Muscle layer of colon (tissue), 2 donors: ENCODE data around the gene STK16.

Experiments used
- H3K27ac ChIP-seq: one replicate; pipeline ENCODE4 v1.7.0; 2013; ENCODE audit warnings: low read depth, mild to moderate bottlenecking, low read length, moderate library complexity
- H3K27me3 ChIP-seq, 2 donors: one replicate each; pipeline ENCODE4 v1.7.0; 2013; ENCODE audit warnings: low read length in 2 of 2, mild to moderate bottlenecking in 2 of 2; ENCODE audit not compliant: insufficient read depth in 2 of 2, control insufficient read depth in 1 of 2
- H3K36me3 ChIP-seq: one replicate; pipeline ENCODE4 v1.7.0; 2013; ENCODE audit warnings: mild to moderate bottlenecking, low read length; ENCODE audit not compliant: insufficient read depth
- H3K4me1 ChIP-seq: one replicate; pipeline ENCODE4 v1.7.0; 2013; ENCODE audit warnings: mild to moderate bottlenecking, low read length; ENCODE audit not compliant: insufficient read depth
- H3K4me3 ChIP-seq, 2 donors: one replicate each; pipeline ENCODE4 v1.7.0; 2013; ENCODE audit warnings: low read length in 2 of 2, low read depth in 1 of 2, mild to moderate bottlenecking in 1 of 2, moderate library complexity in 1 of 2
- H3K9ac ChIP-seq: one replicate; pipeline ENCODE4 v1.7.0; 2013; ENCODE audit warnings: low read length
- H3K9me3 ChIP-seq: one replicate; pipeline ENCODE4 v1.7.0; 2013; ENCODE audit warnings: mild to moderate bottlenecking, low read length
- donor health status: abdominal sarcoma.
- donor health status: Adenocarcinoma of cecum.

The STK16 gene

DNA sequence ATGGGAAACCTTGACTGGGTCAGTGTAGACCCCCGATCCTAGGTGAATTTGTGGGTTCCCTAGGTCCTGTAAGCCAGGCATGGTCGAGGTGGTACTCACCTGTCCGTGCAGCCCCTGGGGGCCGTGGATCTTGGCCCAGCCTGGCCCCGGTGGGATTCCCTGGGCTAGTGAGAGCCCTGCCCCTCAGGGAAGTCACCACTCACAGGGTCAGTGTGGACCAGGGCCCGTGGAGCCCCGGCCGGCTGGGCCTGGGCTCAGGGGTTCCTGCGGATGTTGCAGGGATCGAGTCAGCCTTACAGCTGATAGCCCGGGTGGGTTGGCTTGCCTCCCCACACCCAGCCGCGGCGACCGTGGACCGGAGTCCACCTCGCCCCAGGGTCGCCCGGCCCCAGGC, 16.4 kb upstream of the STK16 start:
- peaks cover 24% of the 10 kb centered on the region for H3K4me1 ChIP-seq
- peak overlapping the region; percentile 83 to 91 for H3K4me3 ChIP-seq
- H3K36me3 ChIP-seq = peaks cover 50% of the 10 kb centered on the region
- no peaks in the 10 kb centered on the region for H3K9me3 ChIP-seq
- H3K9ac ChIP-seq = peak overlapping the region; percentile 88
- H3K27me3 ChIP-seq = no peaks in the 10 kb centered on the region
- peak overlapping the region; percentile 96 for H3K27ac ChIP-seq

DNA sequence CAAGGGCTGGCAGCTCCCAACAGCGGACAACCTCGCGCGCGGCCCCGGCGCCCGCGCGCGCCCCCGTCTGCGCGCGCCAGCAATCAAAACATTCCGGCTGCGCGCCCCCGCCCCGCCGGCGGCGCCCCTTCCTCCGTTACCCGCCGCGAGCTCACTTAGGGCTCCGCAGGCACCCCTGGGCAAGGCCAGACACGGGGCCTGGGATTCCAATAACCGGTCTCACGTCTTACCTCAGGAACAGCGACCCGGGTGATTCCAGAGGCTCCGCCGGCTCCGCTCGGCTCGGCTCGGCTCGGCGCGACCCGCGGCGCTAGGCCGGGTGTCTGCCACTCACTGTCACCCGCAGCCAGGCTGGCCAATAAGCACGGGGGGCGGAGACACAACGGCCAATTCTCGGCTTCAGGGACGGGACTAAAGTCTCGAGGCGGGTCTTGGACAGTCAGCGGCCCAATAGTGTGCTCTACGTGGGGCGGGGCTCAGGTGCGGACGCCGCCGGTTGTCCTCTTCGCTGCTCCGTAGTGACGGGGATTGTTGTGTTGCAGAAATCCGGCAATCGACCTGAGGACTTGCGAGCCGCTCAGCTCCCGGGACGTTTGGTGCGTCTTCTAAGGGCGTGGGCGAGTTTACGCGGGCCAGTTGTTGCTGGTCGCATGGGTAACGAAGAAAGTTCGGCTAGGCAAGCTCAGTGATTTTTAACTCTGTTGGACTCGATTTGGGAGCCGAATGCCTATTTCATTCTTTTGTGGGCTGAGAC, 15.8 kb upstream of the STK16 start, which contains the start of the genes ANKZF1 and ATG9A:
TSS of gene ANKZF1 (plus strand) at position 502 of the 754 bp plus-strand sequence. CDS start 452 bp downstream, outside the sequence.
TSS of gene ATG9A (minus strand) at position 332 of the 754 bp plus-strand sequence. CDS start 1,612 bp downstream, outside the sequence.
- peaks cover 24% of the 10 kb centered on the region for H3K4me1 ChIP-seq
- peaks cover 50% of the 10 kb centered on the region for H3K36me3 ChIP-seq

DNA sequence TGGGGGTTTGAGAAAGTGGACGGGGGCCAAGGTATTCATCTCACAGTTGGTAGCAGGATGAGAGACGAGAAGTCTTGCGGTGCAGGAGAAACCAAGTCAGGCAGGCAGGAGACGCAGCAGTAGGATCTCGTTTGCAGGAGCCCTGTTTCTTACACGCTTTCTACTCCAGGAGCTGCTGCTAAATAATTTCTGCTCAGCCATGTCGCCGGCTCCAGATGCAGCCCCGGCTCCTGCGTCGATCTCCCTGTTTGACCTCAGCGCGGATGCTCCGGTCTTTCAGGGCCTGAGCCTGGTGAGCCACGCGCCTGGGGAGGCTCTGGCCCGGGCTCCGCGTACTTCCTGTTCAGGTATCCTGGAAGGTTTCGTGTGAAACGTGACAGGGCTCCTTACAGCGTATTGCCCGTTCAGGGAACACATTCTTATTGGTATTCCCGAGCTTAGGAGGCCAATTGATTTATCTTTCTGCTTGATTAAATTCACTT, 15.2 kb upstream of the STK16 start:
- H3K27ac ChIP-seq = peak overlapping the region; percentile 96
- H3K4me1 ChIP-seq = peaks cover 24% of the 10 kb centered on the region
- H3K36me3 ChIP-seq = peaks cover 50% of the 10 kb centered on the region
- H3K4me3 ChIP-seq = peak overlapping the region; percentile 31 to 91
- peak overlapping the region; percentile 44 for H3K9ac ChIP-seq
- H3K9me3 ChIP-seq = no peaks in the 10 kb centered on the region
- no peaks in the 10 kb centered on the region for H3K27me3 ChIP-seq

More for the DNA sequence above, 15.8 kb upstream of the STK16 start, which contains the start of the genes ANKZF1 and ATG9A:
- Histone ChIP-seq H3K9ac (peak within 1 kb of the TSS; percentile 88), H3K4me3 (peak within 1 kb of the TSS; percentile 83 to 91), H3K27me3 (no peaks in the 10 kb centered on the region), H3K27ac (peak within 1 kb of the TSS; percentile 96), H3K9me3 (no peaks in the 10 kb centered on the region)

DNA sequence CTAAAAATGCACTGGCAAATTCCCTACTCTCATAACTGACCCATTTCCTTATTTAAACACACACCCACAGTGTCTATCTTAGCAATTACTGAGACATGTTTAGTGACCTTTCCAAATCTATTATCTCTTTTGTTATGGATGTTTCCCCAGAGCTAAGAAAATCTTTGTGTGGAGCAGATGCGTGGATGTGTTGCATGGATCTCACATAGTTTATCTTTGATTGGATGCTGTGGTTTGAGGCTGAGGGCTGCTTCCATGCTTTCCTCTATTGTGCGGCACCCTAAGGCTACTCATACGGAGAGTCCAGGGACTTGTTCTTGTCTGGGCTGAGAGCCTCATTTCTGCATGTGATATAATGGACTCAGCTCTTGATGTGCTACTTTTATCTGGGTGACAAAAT, 10.9 kb upstream of the STK16 start:
- Histone ChIP-seq H3K36me3 (peaks cover 78% of the 10 kb centered on the region), H3K9me3 (no peaks in the 10 kb centered on the region), H3K4me1 (peaks cover 9% of the 10 kb centered on the region), H3K27ac (no peak overlapping the region), H3K4me3 (no peak overlapping the region), H3K27me3 (no peaks in the 10 kb centered on the region), H3K9ac (no peak overlapping the region)

DNA sequence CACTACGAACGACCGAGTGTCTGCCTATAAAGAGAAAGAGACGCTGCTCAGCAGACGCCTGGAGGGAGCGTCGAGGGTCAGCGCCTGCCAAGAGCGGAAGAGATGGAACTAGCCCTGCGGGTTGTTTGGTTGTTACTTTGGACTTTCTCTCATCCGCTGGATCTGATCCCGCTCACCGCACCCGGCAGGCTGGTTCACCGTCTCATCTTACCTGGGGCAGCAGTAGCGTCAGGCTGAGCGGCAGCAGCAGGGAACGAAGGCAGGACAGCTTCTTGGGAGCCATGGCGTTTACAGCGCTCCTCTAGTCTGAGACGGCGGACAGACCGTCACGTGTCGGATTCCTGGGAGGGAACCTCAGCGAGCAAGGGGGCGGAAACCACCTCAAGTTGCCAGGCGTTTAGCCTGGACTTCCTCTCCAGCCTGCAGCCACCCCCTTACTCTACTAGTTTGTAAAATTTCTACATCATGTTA, 2.0 kb upstream of the STK16 start:
- Histone ChIP-seq H3K36me3 (peaks cover 29% of the 10 kb centered on the region), H3K9me3 (no peaks in the 10 kb centered on the region), H3K27ac (no peak overlapping the region), H3K4me1 (peaks cover 26% of the 10 kb centered on the region), H3K27me3 (no peaks in the 10 kb centered on the region), H3K9ac (no peak overlapping the region), H3K4me3 (peak overlapping the region in 1 of 2 donors; percentile 32)

DNA sequence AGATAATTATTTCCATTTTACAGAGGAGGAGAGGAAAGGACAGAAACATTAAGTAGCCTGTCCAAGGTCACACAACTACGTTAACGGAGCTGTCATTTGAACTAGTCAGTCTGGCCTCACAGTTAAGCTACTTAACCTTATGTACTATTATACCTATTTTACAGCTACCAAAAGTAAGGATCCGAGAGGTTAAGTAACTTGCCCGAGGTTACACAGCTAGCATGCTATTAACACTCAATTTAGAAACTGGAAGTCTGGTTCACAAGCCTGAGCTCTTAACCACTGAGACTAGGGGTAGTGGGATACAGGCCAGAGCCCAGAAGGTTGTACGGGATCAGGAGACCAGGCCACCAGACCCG, 511 bp upstream of the STK16 start:
- H3K4me3 ChIP-seq = peak overlapping the region; percentile 80 to 98
- H3K9me3 ChIP-seq = no peaks in the 10 kb centered on the region
- H3K27ac ChIP-seq = peak overlapping the region; percentile 89
- H3K27me3 ChIP-seq = no peaks in the 10 kb centered on the region
- H3K4me1 ChIP-seq = peaks cover 37% of the 10 kb centered on the region
- H3K36me3 ChIP-seq = peaks cover 18% of the 10 kb centered on the region
- H3K9ac ChIP-seq = peak overlapping the region; percentile 82

DNA sequence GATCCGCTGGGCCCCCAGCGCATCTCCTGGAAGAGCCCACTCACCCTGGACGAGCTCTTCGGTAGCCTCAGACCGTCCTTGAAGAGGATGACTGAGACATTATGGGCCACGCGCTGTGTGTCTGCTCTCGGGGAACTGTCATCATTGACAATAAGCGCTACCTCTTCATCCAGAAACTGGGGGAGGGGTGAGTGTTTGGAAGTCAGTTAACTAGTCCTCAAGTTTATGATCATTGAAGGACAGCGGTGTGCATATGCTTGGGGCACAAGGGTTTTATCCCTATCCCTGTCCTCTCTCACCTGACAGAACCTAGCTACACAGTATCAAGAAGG, 586 bp downstream of the STK16 start:
- H3K9ac ChIP-seq = peak overlapping the region; percentile 82
- no peaks in the 10 kb centered on the region for H3K9me3 ChIP-seq
- peaks cover 46% of the 10 kb centered on the region for H3K4me1 ChIP-seq
- peaks cover 24% of the 10 kb centered on the region for H3K36me3 ChIP-seq
- H3K4me3 ChIP-seq = peak overlapping the region; percentile 80 to 98
- H3K27ac ChIP-seq = peak overlapping the region; percentile 89
- H3K27me3 ChIP-seq = no peaks in the 10 kb centered on the region

DNA sequence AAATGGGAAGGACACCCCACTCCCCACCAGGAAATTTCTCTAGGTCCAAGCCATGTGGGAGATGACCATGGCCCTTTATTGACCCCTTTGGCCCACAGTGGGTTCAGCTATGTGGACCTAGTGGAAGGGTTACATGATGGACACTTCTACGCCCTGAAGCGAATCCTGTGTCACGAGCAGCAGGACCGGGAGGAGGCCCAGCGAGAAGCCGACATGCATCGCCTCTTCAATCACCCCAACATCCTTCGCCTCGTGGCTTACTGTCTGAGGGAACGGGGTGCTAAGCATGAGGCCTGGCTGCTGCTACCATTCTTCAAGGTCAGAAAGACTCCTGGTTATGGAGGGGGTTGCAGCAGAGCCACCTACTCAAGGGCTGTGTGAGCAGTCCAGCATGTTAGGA, 1.3 kb downstream of the STK16 start:
- Histone ChIP-seq H3K9me3 (no peaks in the 10 kb centered on the region), H3K9ac (no peak overlapping the region), H3K27ac (no peak overlapping the region), H3K36me3 (peaks cover 24% of the 10 kb centered on the region), H3K4me1 (peaks cover 46% of the 10 kb centered on the region), H3K27me3 (no peaks in the 10 kb centered on the region), H3K4me3 (no peak overlapping the region)

DNA sequence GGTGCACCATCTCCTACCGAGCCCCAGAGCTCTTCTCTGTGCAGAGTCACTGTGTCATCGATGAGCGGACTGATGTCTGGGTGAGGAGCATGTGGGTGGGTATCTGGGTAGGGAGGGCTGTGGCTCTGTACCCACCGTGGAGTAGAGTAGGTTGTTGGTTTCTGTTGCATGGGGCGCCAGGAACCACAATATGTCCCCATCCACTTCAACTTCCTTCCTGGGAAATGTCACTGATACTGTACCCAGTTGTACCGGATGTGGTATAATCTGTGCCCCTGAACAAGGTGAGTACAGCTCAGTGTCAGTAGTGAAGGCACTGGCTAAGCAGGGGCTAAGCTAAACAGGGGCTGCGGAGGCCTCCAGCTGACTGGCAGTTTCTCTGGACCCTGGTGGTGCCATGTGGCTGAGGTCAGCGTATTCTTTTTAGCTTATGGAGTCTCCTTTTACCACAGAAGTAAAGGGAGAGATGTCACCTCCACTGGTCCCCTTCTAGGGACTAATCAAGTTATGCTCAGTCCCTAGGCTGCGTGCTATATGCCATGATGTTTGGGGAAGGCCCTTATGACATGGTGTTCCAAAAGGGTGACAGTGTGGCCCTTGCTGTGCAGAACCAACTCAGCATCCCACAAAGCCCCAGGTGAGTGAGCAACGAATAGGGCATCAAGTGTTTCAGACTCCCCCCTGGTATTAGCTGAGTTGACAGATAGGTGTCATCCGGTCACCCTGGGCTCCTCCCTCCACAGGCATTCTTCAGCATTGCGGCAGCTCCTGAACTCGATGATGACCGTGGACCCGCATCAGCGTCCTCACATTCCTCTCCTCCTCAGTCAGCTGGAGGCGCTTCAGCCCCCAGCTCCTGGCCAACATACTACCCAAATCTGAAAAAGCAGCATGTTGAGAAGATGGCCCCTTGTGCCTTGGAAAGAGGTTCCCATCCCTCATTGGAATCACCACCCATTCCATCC, 2.7 kb downstream of the STK16 start:
- Histone ChIP-seq H3K4me1 (peaks cover 58% of the 10 kb centered on the region), H3K27ac (peak overlapping the region; percentile 28), H3K9ac (no peak overlapping the region), H3K4me3 (no peak overlapping the region), H3K36me3 (peaks cover 24% of the 10 kb centered on the region), H3K27me3 (no peaks in the 10 kb centered on the region), H3K9me3 (no peaks in the 10 kb centered on the region)

DNA sequence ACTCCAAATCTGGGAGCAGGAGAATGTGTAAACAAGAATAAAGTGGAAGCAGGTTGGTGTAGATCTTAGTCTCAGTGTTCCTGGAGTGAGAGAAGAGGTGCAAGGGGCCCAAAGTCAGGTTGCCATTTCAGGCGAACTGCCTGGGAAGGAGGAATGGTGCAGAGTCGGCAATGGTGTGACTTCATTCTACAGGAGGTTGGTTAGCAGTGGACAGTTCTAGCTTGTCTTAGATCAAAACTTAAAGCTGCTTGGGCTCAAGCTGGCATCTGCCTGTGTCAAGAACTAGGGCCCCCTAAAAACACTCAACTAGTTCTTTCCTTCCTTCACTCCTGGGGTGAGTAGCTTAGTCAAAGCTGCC, 3.5 kb downstream of the STK16 start:
- peaks cover 24% of the 10 kb centered on the region for H3K36me3 ChIP-seq
- peaks cover 63% of the 10 kb centered on the region for H3K4me1 ChIP-seq
- H3K9me3 ChIP-seq = no peaks in the 10 kb centered on the region
- no peaks in the 10 kb centered on the region for H3K27me3 ChIP-seq
- peak overlapping the region; percentile 59 for H3K27ac ChIP-seq
- no peak overlapping the region for H3K4me3 ChIP-seq
- H3K9ac ChIP-seq = no peak overlapping the region
